ENCODE results near the gene UEVLD.

The UEVLD gene

DNA sequence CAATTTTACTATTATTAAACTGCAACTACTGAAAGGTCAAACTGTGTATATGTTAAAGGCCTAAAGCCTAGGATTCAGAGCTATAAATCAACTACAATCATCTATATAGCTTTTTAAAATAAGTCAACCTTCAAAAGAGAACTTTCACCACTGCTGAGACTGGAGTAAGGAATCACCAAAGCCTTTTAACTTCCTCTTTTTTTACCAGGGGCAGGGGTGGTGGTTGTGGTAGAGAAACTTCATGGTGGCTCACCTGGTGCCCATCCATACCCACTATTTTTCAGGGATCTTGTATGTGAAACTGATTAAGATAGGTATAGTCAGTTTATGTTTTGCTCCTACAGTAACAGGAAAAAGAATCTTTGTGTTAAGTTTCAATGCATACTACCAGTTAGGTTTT is 93.3 kb downstream of the UEVLD start:
- DNase-seq: no peak

DNA sequence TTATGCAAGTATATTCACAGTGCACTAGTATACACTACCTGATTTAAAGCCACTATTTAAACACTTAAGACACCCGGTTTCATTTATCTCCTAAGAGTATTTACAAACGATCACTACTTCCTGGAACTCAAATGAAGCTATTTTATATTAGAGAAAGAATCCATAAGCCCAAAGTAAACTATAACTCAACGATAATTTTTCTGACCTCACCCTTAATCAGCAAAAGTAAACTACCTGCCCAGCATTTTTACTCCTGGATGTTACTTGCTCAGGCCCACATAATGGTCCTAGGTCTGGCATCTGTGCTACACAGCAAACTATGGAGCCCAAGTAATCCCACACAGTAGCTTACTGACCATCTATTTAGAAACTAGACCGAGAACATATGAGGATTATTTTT is 95.2 kb downstream of the UEVLD start:
- no peak for DNase-seq

DNA sequence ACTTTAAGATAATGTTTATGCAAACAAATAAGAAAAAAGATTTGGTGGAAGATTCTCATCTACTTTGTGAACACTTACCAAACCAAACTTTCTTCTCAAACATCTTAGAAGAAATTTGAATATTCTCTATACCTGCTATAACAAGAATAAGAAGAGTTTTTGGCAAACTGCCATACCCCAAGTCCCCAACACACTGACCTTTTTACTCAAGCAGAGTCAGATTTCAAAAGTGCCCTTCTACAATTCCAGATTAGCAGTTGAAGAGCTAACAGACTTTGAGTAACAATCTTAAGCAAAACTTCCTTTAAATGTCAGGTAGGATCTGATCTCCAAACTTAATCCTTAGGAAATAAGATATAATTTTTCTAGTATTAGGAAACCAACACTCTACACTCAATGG is 95.6 kb downstream of the UEVLD start:
- DNase-seq: no peak

DNA sequence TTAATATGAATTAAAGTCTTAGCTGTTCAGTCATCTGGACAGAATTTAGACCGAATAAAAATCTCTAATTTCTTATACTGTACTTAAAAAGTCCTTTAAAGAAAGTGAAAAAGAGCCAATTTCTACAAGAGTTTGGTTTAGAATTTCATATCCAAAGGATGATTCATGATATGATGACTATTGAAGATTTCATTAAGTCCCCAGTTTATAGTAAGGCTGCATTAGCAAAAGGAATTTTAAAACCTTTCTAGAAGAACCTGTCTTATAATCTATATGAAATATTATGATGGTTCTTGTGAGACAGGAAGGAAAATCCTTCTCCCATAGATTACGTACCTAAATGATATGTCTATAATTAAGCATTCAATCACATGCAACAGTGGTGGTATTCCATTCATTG is 96.6 kb downstream of the UEVLD start:
- no peak for DNase-seq

DNA sequence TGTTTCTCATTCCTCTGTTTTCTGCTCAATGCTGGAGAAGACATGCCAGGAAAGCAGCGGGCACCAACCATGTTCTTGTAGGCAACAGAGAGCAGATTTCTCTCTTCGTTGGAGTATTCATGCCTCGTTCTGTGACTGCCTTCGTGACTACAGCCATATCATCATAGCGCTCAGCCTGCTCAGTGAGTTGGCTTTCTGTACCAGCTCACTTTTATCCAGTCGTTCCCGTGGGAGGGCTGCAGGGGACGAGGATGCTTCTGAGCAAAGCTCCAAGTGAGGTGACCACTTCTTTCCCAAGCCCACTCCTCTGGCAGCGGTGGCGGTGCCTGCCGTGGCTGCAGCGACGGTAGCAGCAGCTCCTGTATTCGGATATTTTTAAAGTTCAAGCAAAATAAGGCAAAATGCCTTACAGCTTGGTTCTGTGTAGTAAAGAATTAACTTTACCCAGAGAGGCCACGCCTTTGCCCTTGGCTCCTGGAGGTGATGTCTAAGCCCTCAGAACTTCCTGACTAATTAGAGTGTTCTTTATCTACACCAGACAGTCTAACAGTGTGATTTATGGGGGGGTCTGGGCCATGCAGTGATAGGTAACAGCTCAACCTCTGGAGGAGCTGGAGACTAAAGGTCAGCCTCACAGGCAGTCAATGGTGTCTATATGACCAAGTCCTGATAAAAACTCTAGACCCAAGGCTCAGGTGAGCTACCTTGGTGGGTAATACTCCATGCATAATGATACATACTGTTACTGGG is 97.6 kb downstream of the UEVLD start:
- no peak for DNase-seq

DNA sequence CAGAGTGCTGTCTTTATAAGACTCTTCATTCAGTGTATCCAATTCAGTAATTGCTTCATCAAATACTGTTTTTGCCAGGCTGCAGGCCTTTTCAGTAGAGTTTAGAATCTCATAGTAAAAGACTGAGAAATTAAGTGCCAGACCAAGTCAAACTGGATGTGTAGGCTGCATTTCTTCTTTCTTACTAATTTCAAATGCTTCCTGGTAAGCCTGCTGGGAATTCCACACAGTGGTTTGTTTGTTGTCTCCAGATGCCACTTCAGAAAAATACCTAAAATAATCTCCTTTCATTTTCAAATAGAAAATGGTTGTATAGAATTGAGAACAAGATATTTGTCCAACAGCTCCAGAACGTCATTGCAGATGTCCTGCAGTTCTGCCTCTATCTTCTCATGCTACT is 98.2 kb downstream of the UEVLD start:
- no peak for DNase-seq

DNA sequence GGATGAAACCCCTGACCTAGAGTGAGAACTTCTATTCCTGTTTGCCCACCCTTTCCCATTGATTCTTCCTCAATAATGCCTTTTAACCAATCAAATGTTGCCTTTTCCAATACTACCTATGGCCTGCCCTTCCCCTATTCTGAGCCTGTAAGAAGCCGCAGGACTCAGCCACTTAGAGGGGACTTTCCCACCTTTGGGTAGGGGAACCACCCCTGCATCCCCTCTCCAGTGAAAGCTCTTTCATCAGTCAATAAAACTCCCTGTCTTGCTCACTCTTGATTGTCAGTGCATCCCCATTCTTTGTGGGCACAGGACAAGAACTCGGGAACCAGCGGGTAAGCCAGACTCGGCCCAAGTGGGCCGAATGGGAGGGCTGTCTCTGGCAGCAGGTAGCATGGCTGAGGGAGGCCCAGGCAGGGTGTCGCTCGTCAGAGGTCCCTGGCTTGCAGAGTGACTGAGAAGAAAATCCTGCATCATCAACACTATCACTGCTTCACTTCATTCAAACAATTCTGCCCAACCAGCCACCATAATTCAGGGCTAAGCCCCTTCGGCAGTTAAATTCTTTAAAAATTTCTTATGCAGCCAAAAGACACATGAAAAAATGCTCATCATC is 102.5 kb downstream of the UEVLD start:
- DNase-seq: no peak

Measured in effector CD4-positive, alpha-beta T cell (primary cell).